ENCODE results near the gene LZIC. TPM values are rescaled to one million over a fixed set of nuclear protein-coding genes. Genes with fewer than 3 reads are reported as not detected.

LZIC gene
- polyA plus RNA-seq, 2 of the 4 experiments (the other 2 are of a cell fraction), result 24.5 to 29.0 TPM

GRCh38 chr1:9942399-9942938, 722 bp downstream of the LZIC start:
- Histone ChIP-seq H3K27ac (peak overlapping the region; percentile 94 to 98), H3K4me2 (peak overlapping the region; percentile 80), H3K9me3 (no peaks in the 10 kb centered on the region), H3K4me3 (peak overlapping the region; percentile 98), H3K4me1 (peaks cover 10% of the 10 kb centered on the region; the same call in 1 of the 3 replicates)
- CTCF ChIA-PET, result interaction anchor here (0.6 to 4.2 kb wide), 16 partner anchors 8 to 268 kb away, joined by 3 to 43 read pairs (median 3); partner anchors contain the start of gene KIF1B
- DNase-seq (ENCODE audit: low read depth in 1 of 2, low spot score in 1 of 2), result peak; percentile 44 to 48
- FAIRE-seq, result no peak
- 2% methylated on average over 14 of the region's 14 CpGs for WGBS (ENCODE audit: missing lambda C conversion rate)
- peak; percentile 71 to 75; a peak in 5 of 6 replicates for ATAC-seq
- TF ChIP-seq, protein P1, sequence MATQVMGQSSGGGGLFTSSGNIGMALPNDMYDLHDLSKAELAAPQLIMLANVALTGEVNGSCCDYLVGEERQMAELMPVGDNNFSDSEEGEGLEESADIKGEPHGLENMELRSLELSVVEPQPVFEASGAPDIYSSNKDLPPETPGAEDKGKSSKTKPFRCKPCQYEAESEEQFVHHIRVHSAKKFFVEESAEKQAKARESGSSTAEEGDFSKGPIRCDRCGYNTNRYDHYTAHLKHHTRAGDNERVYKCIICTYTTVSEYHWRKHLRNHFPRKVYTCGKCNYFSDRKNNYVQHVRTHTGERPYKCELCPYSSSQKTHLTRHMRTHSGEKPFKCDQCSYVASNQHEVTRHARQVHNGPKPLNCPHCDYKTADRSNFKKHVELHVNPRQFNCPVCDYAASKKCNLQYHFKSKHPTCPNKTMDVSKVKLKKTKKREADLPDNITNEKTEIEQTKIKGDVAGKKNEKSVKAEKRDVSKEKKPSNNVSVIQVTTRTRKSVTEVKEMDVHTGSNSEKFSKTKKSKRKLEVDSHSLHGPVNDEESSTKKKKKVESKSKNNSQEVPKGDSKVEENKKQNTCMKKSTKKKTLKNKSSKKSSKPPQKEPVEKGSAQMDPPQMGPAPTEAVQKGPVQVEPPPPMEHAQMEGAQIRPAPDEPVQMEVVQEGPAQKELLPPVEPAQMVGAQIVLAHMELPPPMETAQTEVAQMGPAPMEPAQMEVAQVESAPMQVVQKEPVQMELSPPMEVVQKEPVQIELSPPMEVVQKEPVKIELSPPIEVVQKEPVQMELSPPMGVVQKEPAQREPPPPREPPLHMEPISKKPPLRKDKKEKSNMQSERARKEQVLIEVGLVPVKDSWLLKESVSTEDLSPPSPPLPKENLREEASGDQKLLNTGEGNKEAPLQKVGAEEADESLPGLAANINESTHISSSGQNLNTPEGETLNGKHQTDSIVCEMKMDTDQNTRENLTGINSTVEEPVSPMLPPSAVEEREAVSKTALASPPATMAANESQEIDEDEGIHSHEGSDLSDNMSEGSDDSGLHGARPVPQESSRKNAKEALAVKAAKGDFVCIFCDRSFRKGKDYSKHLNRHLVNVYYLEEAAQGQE (IDR thresholded peaks at IDR 0.05), result no peak
- TF ChIP-seq SMC3 (IDR thresholded peaks at IDR 0.05) (peak; percentile 50), RAD21 (conservative IDR thresholded peaks at IDR 0.05 in 1 of 2, IDR thresholded peaks at IDR 0.05 in 1 of 2) (peak; percentile 52 to 53), ZNF302 (CRISPR knock-in tag; IDR thresholded peaks at IDR 0.05) (no peak)
- TF ChIP-seq, protein P2, sequence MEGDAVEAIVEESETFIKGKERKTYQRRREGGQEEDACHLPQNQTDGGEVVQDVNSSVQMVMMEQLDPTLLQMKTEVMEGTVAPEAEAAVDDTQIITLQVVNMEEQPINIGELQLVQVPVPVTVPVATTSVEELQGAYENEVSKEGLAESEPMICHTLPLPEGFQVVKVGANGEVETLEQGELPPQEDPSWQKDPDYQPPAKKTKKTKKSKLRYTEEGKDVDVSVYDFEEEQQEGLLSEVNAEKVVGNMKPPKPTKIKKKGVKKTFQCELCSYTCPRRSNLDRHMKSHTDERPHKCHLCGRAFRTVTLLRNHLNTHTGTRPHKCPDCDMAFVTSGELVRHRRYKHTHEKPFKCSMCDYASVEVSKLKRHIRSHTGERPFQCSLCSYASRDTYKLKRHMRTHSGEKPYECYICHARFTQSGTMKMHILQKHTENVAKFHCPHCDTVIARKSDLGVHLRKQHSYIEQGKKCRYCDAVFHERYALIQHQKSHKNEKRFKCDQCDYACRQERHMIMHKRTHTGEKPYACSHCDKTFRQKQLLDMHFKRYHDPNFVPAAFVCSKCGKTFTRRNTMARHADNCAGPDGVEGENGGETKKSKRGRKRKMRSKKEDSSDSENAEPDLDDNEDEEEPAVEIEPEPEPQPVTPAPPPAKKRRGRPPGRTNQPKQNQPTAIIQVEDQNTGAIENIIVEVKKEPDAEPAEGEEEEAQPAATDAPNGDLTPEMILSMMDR (IDR thresholded peaks at IDR 0.05), result peak; percentile 56
- POLR2A ChIA-PET, result interaction anchor here (1.0 to 1.4 kb wide), 2 partner anchors 32 to 90 kb away, joined by 5 to 10 read pairs; partner anchors contain the start of gene UBE4B

DNA sequence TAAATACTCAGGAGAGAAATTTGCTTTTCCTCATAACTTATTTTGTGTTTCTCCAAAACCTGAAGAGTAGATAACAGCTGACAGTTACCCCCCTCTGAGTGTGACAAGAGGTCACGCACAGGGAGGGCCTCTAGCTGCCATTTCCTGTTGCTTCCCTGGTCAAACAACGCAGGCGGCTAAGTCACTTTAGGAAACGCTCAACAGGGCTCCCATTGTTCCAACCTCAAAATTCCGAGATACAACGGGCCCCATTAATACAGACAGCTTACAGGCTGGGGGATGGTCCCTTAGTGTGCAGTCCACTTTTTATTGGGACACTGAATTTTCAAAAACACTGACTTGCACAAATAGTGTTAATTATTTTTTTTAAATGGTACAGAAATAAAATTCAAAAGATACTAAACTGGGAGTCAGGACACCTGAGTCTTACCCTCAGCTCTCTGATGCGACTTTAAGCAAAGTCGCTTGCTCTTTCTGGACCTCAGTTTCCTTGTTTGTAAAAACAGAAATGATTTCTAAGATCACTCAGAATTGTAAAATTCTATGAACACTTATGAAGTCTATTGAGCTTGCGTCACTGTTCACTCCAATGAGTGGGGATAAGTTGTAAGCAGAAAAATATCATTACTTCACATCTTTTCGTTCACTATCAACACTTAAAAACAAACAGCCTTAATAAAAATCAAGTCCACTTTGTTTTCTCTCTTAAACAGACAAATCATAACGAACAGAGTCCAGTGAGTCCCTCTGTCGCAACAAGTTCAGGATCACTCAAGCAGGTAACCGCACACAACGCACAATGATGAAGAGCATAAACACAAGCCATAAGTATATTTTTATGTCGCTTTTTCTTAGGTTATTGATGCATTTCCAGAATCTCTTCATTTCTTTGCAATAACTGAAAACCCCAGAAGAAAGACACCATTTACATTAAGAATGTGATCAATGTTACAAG, 13.5 kb downstream of the LZIC start:
- H3K27ac ChIP-seq, result no peak overlapping the region
- ChIA-PET POLR2A (no interaction called here), CTCF (interaction anchor here (1.1 to 1.2 kb wide), 2 partner anchors 13 to 55 kb away, joined by 5 to 6 read pairs; partner anchors contain the start of genes LZIC and NMNAT1)
- FAIRE-seq, result no peak
- no peaks in the 10 kb centered on the region for H3K4me1 ChIP-seq
- H3K4me2 ChIP-seq, result no peak overlapping the region
- TF ChIP-seq CBX2 (IDR thresholded peaks at IDR 0.05; ENCODE audit: borderline replicate concordance, low read depth) (no peak), HMGXB4 (CRISPR knock-in tag; IDR thresholded peaks at IDR 0.05; ENCODE audit: borderline replicate concordance) (no peak), NPAS2 (CRISPR knock-in tag; IDR thresholded peaks at IDR 0.05; ENCODE audit: borderline replicate concordance) (no peak)
- ATAC-seq, result no peak
- 93% methylated on average over 15 of the region's 15 CpGs for WGBS (ENCODE audit: missing lambda C conversion rate)
- no peak overlapping the region for H3K4me3 ChIP-seq
- no peak for DNase-seq (ENCODE audit: low read depth in 1 of 2, low spot score in 1 of 2)
- no peaks in the 10 kb centered on the region for H3K9me3 ChIP-seq

DNA sequence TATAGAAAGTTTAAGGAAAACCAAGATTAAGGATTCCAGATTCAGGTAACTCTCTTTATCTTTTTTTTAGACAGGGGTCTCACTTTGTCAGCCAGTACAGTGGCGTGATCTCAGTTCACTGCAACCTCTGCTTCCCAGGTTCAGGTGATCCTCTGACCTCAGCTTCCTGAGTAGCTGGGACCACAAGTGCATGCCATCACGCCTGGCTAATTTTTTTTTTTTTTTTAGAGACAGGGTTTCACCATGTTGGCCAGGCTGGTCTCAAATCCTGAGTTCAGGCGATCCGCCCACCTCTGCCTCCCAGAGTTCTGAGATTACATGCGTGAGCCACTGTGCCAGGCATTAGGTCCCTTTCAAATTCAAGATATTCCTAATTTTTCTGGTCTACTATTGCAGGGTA, 15.9 kb downstream of the LZIC start:
- WGBS (ENCODE audit: missing lambda C conversion rate), result 96% methylated on average over 5 of the region's 5 CpGs
- no peak for FAIRE-seq
- TF ChIP-seq HMGXB4 (CRISPR knock-in tag; IDR thresholded peaks at IDR 0.05; ENCODE audit: borderline replicate concordance) (no peak), GATA3 (IDR thresholded peaks at IDR 0.05; ENCODE audit: borderline replicate concordance) (no peak), CHD4 (IDR thresholded peaks at IDR 0.05; ENCODE audit: borderline replicate concordance) (no peak), ESRRA (IDR thresholded peaks at IDR 0.05; ENCODE audit: borderline replicate concordance, low read length) (no peak), MYC (IDR thresholded peaks at IDR 0.05; ENCODE audit: borderline replicate concordance, low read length) (no peak), HOXA7 (CRISPR knock-in tag; IDR thresholded peaks at IDR 0.05) (no peak), MAZ (IDR thresholded peaks at IDR 0.05; ENCODE audit: borderline replicate concordance, low read depth, low read length) (no peak), ZFP36 (IDR thresholded peaks at IDR 0.05; ENCODE audit: borderline replicate concordance, partially characterized antibody) (no peak), BHLHE40 (IDR thresholded peaks at IDR 0.05; ENCODE audit: low read depth, low read length) (no peak), ZC3H11A (IDR thresholded peaks at IDR 0.05) (no peak), NFE2L2 (conservative IDR thresholded peaks at IDR 0.05; ENCODE audit: low read length) (no peak)
- TF ChIP-seq, protein P3, sequence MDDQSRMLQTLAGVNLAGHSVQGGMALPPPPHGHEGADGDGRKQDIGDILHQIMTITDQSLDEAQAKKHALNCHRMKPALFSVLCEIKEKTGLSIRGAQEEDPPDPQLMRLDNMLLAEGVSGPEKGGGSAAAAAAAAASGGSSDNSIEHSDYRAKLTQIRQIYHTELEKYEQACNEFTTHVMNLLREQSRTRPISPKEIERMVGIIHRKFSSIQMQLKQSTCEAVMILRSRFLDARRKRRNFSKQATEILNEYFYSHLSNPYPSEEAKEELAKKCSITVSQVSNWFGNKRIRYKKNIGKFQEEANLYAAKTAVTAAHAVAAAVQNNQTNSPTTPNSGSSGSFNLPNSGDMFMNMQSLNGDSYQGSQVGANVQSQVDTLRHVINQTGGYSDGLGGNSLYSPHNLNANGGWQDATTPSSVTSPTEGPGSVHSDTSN (IDR thresholded peaks at IDR 0.05), result no peak

More for the DNA sequence above, 15.9 kb downstream of the LZIC start:
- Histone ChIP-seq H3K27ac (no peak overlapping the region), H3K9me3 (no peaks in the 10 kb centered on the region), H3K4me2 (no peak overlapping the region), H3K4me1 (no peaks in the 10 kb centered on the region), H3K4me3 (no peak overlapping the region)
- ChIA-PET CTCF (interaction anchor here (0.7 kb wide), 1 partner anchor 78 kb away, joined by 3 read pairs; no protein-coding TSS in a partner anchor), POLR2A (no interaction called here)
- no peak for ATAC-seq
- DNase-seq (ENCODE audit: low read depth in 1 of 2, low spot score in 1 of 2), result no peak

Data from A549 (cell line).